ENCODE measurements around the gene TAAR9.

GRCh38 chr6:132569170-132569569, 31.1 kb downstream of the TAAR9 start:
- TF ChIP-seq SPI1 (IDR thresholded peaks at IDR 0.05; ENCODE audit: low read depth, low read length): no peak
- TF ChIP-seq POLR2AphosphoS5 (IDR thresholded peaks at IDR 0.05; ENCODE audit: low read depth, low read length): no peak
- TF ChIP-seq TAF1 (IDR thresholded peaks at IDR 0.05; ENCODE audit: low read depth, low read length): no peak
